Breast epithelium (tissue), 4 donors: ENCODE data around the gene DNMBP. TPM values are rescaled to one million over a fixed set of nuclear protein-coding genes. Genes with fewer than 3 reads are reported as not detected.
"Not testable (repeated sequence)": the region's sequence is repeated elsewhere in the genome, so short reads cannot be mapped to it uniquely, and the experiment has no call there.

Source experiments
- DNase-seq, 2 donors: peaks; one replicate each; pipeline ENCODE4 v3.0.0-alpha.2; 2019; ENCODE audit warnings: low spot score in 2 of 2
- H3K27ac ChIP-seq, 2 donors: fragments of 200-600 bp; sonication (generic) in 1 of 2; one replicate each; pipeline ENCODE4 v1.5.1; 2016 to 2019; ENCODE audit warnings: mild to moderate bottlenecking in 1 of 2
- H3K27me3 ChIP-seq, 2 donors: fragments of 200-600 bp; sonication (generic) in 1 of 2; one replicate each; pipeline versions ENCODE4 v1.5.1 to v1.6.0; 2017 to 2019; ENCODE audit warnings: control low read depth in 1 of 2, mild to moderate bottlenecking in 1 of 2
- H3K36me3 ChIP-seq: fragments of 200-600 bp; one replicate; pipeline ENCODE4 v1.5.1; 2019
- H3K4me1 ChIP-seq, 2 donors: fragments of 200-600 bp; sonication (generic); one replicate each; pipeline ENCODE4 v1.5.1; 2016 to 2019; ENCODE audit warnings: control low read depth in 1 of 2
- H3K4me3 ChIP-seq, 3 donors: fragments of 200-600 bp; sonication (generic); 1 replicate in 2 of 3; 2 replicates in 1 of 3; pipeline ENCODE4 v1.5.1; 2016 to 2019; ENCODE audit warnings: mild to moderate bottlenecking in 3 of 3, moderate library complexity in 2 of 3
- H3K9me3 ChIP-seq, 2 donors: fragments of 200-600 bp; sonication (generic) in 1 of 2; one replicate each; pipeline ENCODE4 v1.5.1; 2016 to 2019; ENCODE audit warnings: control low read depth in 1 of 2
- POLR2A ChIP-seq: fragments of 450-650 bp; IDR thresholded peaks from one replicate; pipeline ENCODE4 v1.6.1; 2016; ENCODE audit warnings: antibody characterized with exemption, mild to moderate bottlenecking, moderate library complexity
- POLR2AphosphoS5 ChIP-seq, 3 donors: sonication (generic); formaldehyde crosslinking; IDR thresholded peaks; one replicate each; pipeline ENCODE4 v1.6.1; 2017; ENCODE audit warnings: antibody characterized with exemption in 3 of 3
- intact Hi-C: fragments of 100-400 bp; cut with DNase I; formaldehyde crosslinking; loops from one replicate; pipeline ENCODE4 v1.15.1; 2023; ENCODE audit warnings: low total_unique reads
- total RNA-seq, 3 donors: library from RNA; depleted of rRNA; stranded (reverse); fragments of >200 nt; gene quantifications; one replicate each; pipeline ENCODE4 v1.1.0, GENCODE V29; 2016
- TF ChIP-seq, protein P1 (sequence below), 3 donors: fragments of 450-650 bp; IDR thresholded peaks; one replicate each; pipeline ENCODE4 v1.5.1; 2016 to 2017; ENCODE audit warnings: antibody characterized with exemption in 3 of 3, mild to moderate bottlenecking in 3 of 3, moderate library complexity in 3 of 3

DNMBP gene
- total RNA-seq, 3 donors from 2014 or later = 15.1 to 20.6 (median 15.5) TPM

DNA sequence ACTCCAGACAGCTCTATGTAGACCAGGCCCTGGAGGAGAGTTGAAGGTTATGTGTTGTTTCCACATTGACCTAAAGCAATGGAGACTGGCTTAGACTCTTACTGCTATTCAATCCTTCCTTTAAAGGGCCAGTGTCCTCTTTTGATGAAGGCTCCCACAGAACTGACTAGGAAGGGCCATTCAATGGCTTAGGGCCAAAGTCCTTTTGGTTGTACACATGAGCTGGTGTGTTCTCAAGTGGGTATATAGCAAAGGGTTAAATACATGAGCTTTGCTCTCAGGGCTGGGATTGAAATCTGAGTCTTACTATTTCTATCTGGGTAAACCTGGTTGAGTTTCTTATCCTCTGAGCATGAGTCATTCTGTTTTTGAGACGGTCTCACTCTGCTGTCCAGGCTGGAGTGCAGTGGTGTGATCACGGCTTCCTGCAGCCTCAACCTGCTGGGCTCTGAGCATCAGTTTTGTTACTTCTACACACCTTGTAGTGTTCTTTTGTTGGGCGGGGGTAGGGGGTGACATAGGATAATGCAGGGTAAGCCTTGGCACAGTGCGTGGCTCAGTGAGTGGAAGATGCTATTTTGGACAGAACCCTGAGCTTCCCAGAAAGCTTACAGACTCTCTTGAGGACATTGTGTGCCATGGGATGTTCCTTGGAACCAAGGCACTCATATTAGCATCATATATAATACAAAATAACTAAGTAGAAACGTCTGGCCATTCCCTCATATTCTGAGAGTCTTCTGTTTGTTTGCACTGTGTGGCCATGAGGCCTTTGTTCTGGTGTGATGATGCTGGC lies 137.2 kb downstream of the DNMBP start:
- Histone ChIP-seq H3K27ac (no peak overlapping the region), H3K4me3 (no peak overlapping the region), H3K36me3 (peaks cover 8% of the 10 kb centered on the region), H3K9me3 (no peaks in the 10 kb centered on the region), H3K4me1 (no peaks in the 10 kb centered on the region), H3K27me3 (no peaks in the 10 kb centered on the region)
- no peak for DNase-seq
- intact Hi-C loops = no loop called here
- TF ChIP-seq, protein P1, sequence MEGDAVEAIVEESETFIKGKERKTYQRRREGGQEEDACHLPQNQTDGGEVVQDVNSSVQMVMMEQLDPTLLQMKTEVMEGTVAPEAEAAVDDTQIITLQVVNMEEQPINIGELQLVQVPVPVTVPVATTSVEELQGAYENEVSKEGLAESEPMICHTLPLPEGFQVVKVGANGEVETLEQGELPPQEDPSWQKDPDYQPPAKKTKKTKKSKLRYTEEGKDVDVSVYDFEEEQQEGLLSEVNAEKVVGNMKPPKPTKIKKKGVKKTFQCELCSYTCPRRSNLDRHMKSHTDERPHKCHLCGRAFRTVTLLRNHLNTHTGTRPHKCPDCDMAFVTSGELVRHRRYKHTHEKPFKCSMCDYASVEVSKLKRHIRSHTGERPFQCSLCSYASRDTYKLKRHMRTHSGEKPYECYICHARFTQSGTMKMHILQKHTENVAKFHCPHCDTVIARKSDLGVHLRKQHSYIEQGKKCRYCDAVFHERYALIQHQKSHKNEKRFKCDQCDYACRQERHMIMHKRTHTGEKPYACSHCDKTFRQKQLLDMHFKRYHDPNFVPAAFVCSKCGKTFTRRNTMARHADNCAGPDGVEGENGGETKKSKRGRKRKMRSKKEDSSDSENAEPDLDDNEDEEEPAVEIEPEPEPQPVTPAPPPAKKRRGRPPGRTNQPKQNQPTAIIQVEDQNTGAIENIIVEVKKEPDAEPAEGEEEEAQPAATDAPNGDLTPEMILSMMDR (IDR thresholded peaks at IDR 0.05) = no peak
- TF ChIP-seq POLR2AphosphoS5 (IDR thresholded peaks at IDR 0.05) = no peak
- no peak for TF ChIP-seq POLR2A

DNA sequence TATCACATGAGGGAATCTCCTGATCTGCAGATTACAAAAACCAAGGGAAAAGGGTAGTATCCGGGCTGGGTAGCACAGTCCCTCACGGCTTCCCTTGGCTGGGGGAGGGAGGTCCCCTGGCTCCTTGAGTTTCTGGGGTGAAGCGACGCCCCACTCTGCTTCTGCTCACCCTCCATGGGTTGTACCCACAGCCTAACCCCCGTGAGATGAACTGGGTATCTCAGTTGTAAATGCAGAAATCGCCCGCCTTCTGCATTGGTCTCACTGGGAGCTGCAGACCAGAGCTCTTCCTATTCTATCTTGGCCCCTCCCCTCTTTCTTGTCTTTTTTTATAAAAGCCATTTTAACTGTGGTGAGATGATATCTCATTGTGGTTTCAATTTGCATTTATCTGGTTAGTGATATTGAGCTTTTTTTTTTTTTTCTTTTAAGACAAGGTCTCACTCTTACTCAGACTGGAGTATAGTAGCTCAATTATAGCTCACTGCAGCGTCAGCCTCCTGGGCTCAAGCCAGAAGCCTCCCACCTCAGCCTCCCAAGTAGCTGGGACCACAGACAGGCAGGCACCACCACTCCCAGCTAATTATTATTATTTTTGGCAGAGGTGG lies 139.5 kb downstream of the DNMBP start:
- TF ChIP-seq POLR2AphosphoS5 (IDR thresholded peaks at IDR 0.05) = no peak
- TF ChIP-seq, protein P1 (IDR thresholded peaks at IDR 0.05) = no peak
- no peak for TF ChIP-seq POLR2A
- Histone ChIP-seq H3K27me3 (no peaks in the 10 kb centered on the region), H3K36me3 (no peaks in the 10 kb centered on the region), H3K4me3 (no peak overlapping the region), H3K4me1 (no peaks in the 10 kb centered on the region), H3K27ac (no peak overlapping the region), H3K9me3 (no peaks in the 10 kb centered on the region)
- DNase-seq = no peak
- intact Hi-C loops = no loop called here

DNA sequence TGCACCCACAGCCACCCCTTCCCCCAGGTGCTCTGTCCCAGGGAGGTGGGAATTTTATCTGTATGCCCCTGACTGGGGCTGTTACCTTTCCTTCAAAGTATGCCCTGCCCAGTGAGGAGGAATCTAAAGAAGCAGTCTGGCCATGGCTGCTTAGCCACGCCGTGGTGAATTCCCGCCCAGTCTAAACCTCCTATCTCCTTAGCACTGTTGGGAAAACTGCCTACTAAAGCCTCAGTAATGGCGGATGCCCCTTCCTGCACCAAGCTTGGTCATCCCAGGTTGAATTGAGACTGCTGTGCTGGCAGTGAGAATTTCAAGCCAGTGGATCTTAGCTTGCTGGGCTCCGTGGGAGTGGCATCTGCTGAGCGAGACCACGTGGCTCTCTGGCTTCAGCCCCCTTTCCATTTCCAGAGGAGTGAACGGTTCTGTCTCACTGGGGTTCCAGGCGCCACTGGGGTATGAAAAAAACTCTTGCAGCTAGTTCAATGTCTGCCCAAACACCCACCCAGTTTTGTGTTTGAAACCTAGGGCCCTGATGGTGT lies 140.1 kb downstream of the DNMBP start:
- no peak for DNase-seq
- intact Hi-C loops = no loop called here
- no peaks in the 10 kb centered on the region for H3K27me3 ChIP-seq
- no peaks in the 10 kb centered on the region for H3K36me3 ChIP-seq
- no peaks in the 10 kb centered on the region for H3K9me3 ChIP-seq
- H3K4me3 ChIP-seq = no peak overlapping the region
- H3K4me1 ChIP-seq = no peaks in the 10 kb centered on the region
- TF ChIP-seq POLR2A (no peak), POLR2AphosphoS5 (IDR thresholded peaks at IDR 0.05) (no peak)
- TF ChIP-seq, protein P1 (IDR thresholded peaks at IDR 0.05) = no peak
- no peak overlapping the region for H3K27ac ChIP-seq

DNA sequence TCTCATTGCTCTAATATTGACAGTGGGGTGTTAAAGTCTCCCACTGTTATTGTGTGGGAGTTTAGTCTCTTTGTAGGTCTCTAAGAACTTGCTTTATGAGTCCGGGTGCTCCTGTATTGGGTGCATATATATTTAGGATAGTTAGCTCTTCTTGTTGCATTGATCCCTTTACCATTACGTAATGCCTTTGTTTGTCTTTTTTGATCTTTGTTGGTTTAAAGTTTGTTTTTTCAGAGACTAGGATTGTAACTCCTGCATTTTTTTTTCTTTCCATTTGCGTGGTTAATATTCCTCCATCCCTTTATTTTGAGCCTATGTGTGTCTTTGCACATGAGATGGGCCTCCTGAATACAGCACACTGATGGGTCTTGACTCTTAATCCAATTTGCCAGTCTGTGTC lies 142.5 kb downstream of the DNMBP start:
- DNase-seq, H3K27me3 ChIP-seq, H3K36me3 ChIP-seq, H3K4me1 ChIP-seq, H3K4me3 ChIP-seq, H3K27ac ChIP-seq, intact Hi-C loops, H3K9me3 ChIP-seq: not testable (repeated sequence)

DNA sequence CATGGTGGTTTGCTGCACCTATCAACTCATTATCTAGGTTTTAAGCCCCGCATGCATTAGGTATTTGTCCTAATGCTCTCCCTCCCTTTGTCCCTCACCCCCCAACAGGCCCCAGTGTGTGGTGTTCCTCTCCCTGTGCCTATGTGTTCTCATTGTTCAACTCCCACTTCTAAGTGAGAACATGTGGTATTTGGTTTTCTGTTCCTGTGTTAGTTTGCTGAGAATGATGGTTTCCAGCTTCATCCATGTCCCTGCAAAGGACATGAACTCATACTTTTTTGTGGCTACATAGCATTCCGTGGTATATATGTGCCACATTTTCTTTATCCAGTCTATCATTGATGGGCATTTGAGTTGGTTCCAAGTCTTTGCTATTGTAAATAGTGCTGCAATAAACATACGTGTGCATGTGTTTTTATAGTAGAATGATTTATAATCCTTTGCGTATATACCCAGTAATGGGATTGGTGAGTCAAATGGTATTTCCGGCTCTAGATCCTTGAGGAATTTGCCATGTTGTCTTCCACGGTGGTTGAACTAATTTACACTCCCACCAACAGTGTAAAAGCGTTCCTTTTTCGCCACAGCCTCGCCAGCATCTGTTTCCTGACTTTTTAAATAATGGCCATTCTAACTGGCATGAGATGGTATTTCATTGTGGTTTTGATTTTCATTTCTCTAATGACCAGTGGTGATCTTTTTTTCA lies 146.1 kb downstream of the DNMBP start:
- H3K9me3 ChIP-seq, intact Hi-C loops, H3K27me3 ChIP-seq, H3K4me3 ChIP-seq, H3K27ac ChIP-seq, H3K36me3 ChIP-seq, H3K4me1 ChIP-seq, DNase-seq: not testable (repeated sequence)

DNA sequence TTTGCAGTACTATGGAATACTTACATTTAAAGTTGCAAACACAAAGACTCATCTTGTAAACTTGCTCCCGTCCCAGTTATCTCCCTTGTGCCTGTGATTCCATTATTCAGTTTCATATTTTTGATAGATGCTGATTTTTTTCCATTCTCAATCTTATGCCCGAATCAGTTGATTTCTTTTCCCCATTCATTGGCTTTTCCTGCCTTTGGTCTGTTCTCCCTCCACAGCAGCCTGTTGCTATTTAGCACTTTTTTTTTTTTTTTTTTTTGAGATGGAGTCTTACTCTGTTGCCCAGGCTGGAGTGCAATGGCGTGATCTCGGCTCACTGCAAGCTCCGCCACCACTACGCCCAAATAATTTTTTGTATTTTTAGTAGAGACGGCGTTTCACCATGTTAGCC lies 149.3 kb downstream of the DNMBP start:
- no peaks in the 10 kb centered on the region for H3K36me3 ChIP-seq
- no peak for DNase-seq
- TF ChIP-seq, protein P1 (IDR thresholded peaks at IDR 0.05) = no peak
- no peak for TF ChIP-seq POLR2A
- no peak for TF ChIP-seq POLR2AphosphoS5 (IDR thresholded peaks at IDR 0.05)
- no peak overlapping the region for H3K27ac ChIP-seq
- H3K27me3 ChIP-seq = no peaks in the 10 kb centered on the region
- H3K4me3 ChIP-seq = no peak overlapping the region
- no peaks in the 10 kb centered on the region for H3K9me3 ChIP-seq
- intact Hi-C loops = no loop called here
- no peaks in the 10 kb centered on the region for H3K4me1 ChIP-seq
